HepG2 (cell line): ENCODE data around the gene JADE3. TPM values are rescaled to one million over a fixed set of nuclear protein-coding genes. Genes with fewer than 3 reads are reported as not detected.

Experiments
- ATAC-seq: fragments of 200-7000 bp; cut with Tn5 transposase; 3 replicates; pipeline ENCODE4 v1.9.1; 2020; ENCODE audit warnings: mild to moderate bottlenecking, moderate library complexity
- BruUV-seq: library from RNA; stranded (reverse); fragments of 400-500 nt; replicated peaks from 2 replicates; lab custom pipeline; 2021; lab: Mats Ljungman, UMichigan
- CTCF ChIA-PET: fragments of 300-600 bp; formaldehyde crosslinking; extraction: SDS; loops from one replicate; lab custom pipeline; 2021; ENCODE audit warnings: low total read pairs, inconsistent platforms, low intra/inter-chr PET ratio; lab: Yijun Ruan, JAX
- POLR2A ChIA-PET: fragments of 350-600 bp; sonication (Branson Sonifier 250); formaldehyde crosslinking; loops from one replicate; lab custom pipeline; 2020; ENCODE audit warnings: antibody characterized with exemption, inconsistent platforms; lab: Yijun Ruan, JAX
- DNase-seq: peaks from one replicate; pipeline ENCODE4 v3.0.0-alpha.2; 2015; ENCODE audit warnings: low spot score
- FAIRE-seq: peaks from 3 replicates; lab custom pipeline; 2011; peaks lifted over from hg19 to GRCh38; lab: Jason Lieb, UNC
- H2AFZ ChIP-seq: one replicate; pipeline ENCODE4 v1.6.1; 2011; ENCODE audit warnings: low read length, inconsistent platforms
- H3K27ac ChIP-seq: fragments of 300-600 bp; 3 replicates; pipeline ENCODE4 v1.8.0; 2011; ENCODE audit warnings: mixed run types, mild to moderate bottlenecking, mixed read lengths, low read length, inconsistent platforms; ENCODE audit not compliant: insufficient read depth; ENCODE audit errors: extremely low read length
- H3K27me3 ChIP-seq, 2 experiments: fragments of 200-600 bp in 1 of 2; 2 replicates in 1 of 2; 3 replicates in 1 of 2; pipeline versions ENCODE4 v1.6.0 to v1.8.0; 2011; ENCODE audit warnings: low read length in 2 of 2, mild to moderate bottlenecking in 2 of 2, moderate library complexity in 2 of 2, inconsistent platforms in 1 of 2; ENCODE audit not compliant: insufficient read depth in 2 of 2, control insufficient read depth in 1 of 2
- H3K36me3 ChIP-seq, 2 experiments: fragments of 200-600 bp in 1 of 2; replicated peaks in 1 of 2; 2 replicates in 1 of 2; 3 replicates in 1 of 2; pipeline versions ENCODE4 v1.5.1 to v1.8.0; 2011; ENCODE audit warnings: low read length in 2 of 2, inconsistent platforms in 1 of 2; ENCODE audit not compliant: insufficient read depth in 2 of 2, control insufficient read depth in 1 of 2
- H3K4me1 ChIP-seq: 2 replicates; pipeline ENCODE4 v1.5.1; 2012; ENCODE audit warnings: low read length, inconsistent platforms; ENCODE audit not compliant: insufficient read depth
- H3K4me2 ChIP-seq: 2 replicates; pipeline ENCODE4 v1.6.0; 2011; ENCODE audit warnings: low read depth, low read length, inconsistent platforms
- H3K4me3 ChIP-seq, 3 experiments: fragments of 200-600 bp in 1 of 3; sonication (generic), shearing (Covaris generic) in 1 of 3; replicated peaks in 1 of 3; 2 replicates each; pipeline ENCODE4 v1.5.1; 2011 to 2016; ENCODE audit warnings: low read length in 3 of 3, inconsistent platforms in 2 of 3, low read depth in 2 of 3, mild to moderate bottlenecking in 2 of 3, control low read depth in 1 of 3, mixed read lengths in 1 of 3; ENCODE audit not compliant: insufficient read depth in 1 of 3
- H3K79me2 ChIP-seq: one replicate; pipeline ENCODE4 v1.6.1; 2011; ENCODE audit warnings: low read length, inconsistent platforms; ENCODE audit not compliant: insufficient read depth
- H3K9ac ChIP-seq: 2 replicates; pipeline ENCODE4 v1.6.0; 2011; ENCODE audit warnings: mild to moderate bottlenecking, low read depth, low read length, inconsistent platforms; ENCODE audit not compliant: insufficient read depth
- H3K9me3 ChIP-seq: 2 replicates; pipeline ENCODE4 v1.5.1; 2012; ENCODE audit warnings: mild to moderate bottlenecking, low read length
- H4K20me1 ChIP-seq: 2 replicates; pipeline ENCODE4 v1.6.0; 2011; ENCODE audit warnings: inconsistent platforms, mild to moderate bottlenecking, low read length, moderate library complexity; ENCODE audit not compliant: insufficient read depth
- BRCA1 ChIP-seq: sonication (generic); formaldehyde crosslinking; IDR thresholded peaks from 2 replicates; pipeline ENCODE4 v1.4.0; 2020; ENCODE audit warnings: missing genetic modification reagents
- CAMTA2 ChIP-seq: sonication (generic); formaldehyde crosslinking; IDR thresholded peaks from 2 replicates; pipeline ENCODE4 v1.4.0; 2020; ENCODE audit warnings: mild to moderate bottlenecking, missing genetic modification reagents, borderline replicate concordance
- CENPBD1 ChIP-seq: sonication (generic); formaldehyde crosslinking; IDR thresholded peaks from 2 replicates; pipeline ENCODE4 v1.8.0; 2022; ENCODE audit warnings: missing genetic modification reagents, low read depth, mild to moderate bottlenecking, borderline replicate concordance
- KDM1A ChIP-seq: IDR thresholded peaks from 2 replicates; pipeline ENCODE4 v1.6.1; 2016; ENCODE audit warnings: missing compliant biosample characterization
- LBX2 ChIP-seq: sonication (generic); formaldehyde crosslinking; IDR thresholded peaks from 2 replicates; pipeline ENCODE4 v1.5.0; 2020; ENCODE audit warnings: missing genetic modification reagents, mild to moderate bottlenecking, borderline replicate concordance
- NFIB ChIP-seq: sonication (generic); formaldehyde crosslinking; IDR thresholded peaks from 2 replicates; pipeline ENCODE4 v1.9.0; 2021; ENCODE audit warnings: missing genetic modification reagents, mild to moderate bottlenecking, borderline replicate concordance
- PAF1 ChIP-seq: IDR thresholded peaks from 2 replicates; pipeline ENCODE4 v1.6.1; 2016; ENCODE audit warnings: missing genetic modification reagents, missing compliant biosample characterization
- PITX1 ChIP-seq: sonication (generic); formaldehyde crosslinking; IDR thresholded peaks from 2 replicates; pipeline ENCODE4 v1.5.1; 2020; ENCODE audit warnings: mild to moderate bottlenecking, missing genetic modification reagents
- SP140L ChIP-seq: sonication (generic); formaldehyde crosslinking; IDR thresholded peaks from 2 replicates; pipeline ENCODE4 v1.4.0; 2020; ENCODE audit warnings: missing genetic modification reagents, borderline replicate concordance
- TARDBP ChIP-seq: sonication (generic); formaldehyde crosslinking; IDR thresholded peaks from 2 replicates; pipeline ENCODE4 v1.8.0; 2022; ENCODE audit warnings: mild to moderate bottlenecking, missing genetic modification reagents
- ZC3H13 ChIP-seq: sonication (generic); formaldehyde crosslinking; IDR thresholded peaks from 2 replicates; pipeline ENCODE4 v1.8.1; 2023; ENCODE audit warnings: mild to moderate bottlenecking, missing genetic modification reagents, moderate library complexity
- ZFP82 ChIP-seq: sonication (generic); formaldehyde crosslinking; IDR thresholded peaks from 2 replicates; pipeline ENCODE4 v1.5.1; 2020; ENCODE audit warnings: mild to moderate bottlenecking, missing genetic modification reagents, borderline replicate concordance
- ZFP91 ChIP-seq: sonication (generic); formaldehyde crosslinking; IDR thresholded peaks from 2 replicates; pipeline ENCODE4 v1.9.0; 2022; ENCODE audit warnings: missing genetic modification reagents, mild to moderate bottlenecking, borderline replicate concordance
- ZNF101 ChIP-seq: sonication (generic); formaldehyde crosslinking; IDR thresholded peaks from 2 replicates; pipeline ENCODE4 v1.4.0; 2020; ENCODE audit warnings: mild to moderate bottlenecking, low read depth, missing genetic modification reagents, borderline replicate concordance
- ZNF180 ChIP-seq: sonication (generic); formaldehyde crosslinking; IDR thresholded peaks from 2 replicates; pipeline ENCODE4 v1.4.0; 2020; ENCODE audit warnings: low read depth, missing genetic modification reagents, borderline replicate concordance
- ZNF431 ChIP-seq: sonication (generic); formaldehyde crosslinking; IDR thresholded peaks from 2 replicates; pipeline ENCODE4 v1.9.0; 2022; ENCODE audit warnings: missing genetic modification reagents, low read depth, mild to moderate bottlenecking, borderline replicate concordance
- ZNF550 ChIP-seq: sonication (generic); formaldehyde crosslinking; IDR thresholded peaks from 2 replicates; pipeline ENCODE4 v1.4.0; 2020; ENCODE audit warnings: mild to moderate bottlenecking, missing genetic modification reagents, borderline replicate concordance
- ZNF672 ChIP-seq: sonication (generic); formaldehyde crosslinking; IDR thresholded peaks from 2 replicates; pipeline ENCODE4 v1.8.1; 2022; ENCODE audit warnings: missing genetic modification reagents
- ZNF720 ChIP-seq: sonication (generic); formaldehyde crosslinking; IDR thresholded peaks from 2 replicates; pipeline ENCODE4 v1.4.0; 2020; ENCODE audit warnings: missing genetic modification reagents
- ZXDC ChIP-seq: sonication (generic); formaldehyde crosslinking; IDR thresholded peaks from 2 replicates; pipeline ENCODE4 v1.5.0; 2020; ENCODE audit warnings: mild to moderate bottlenecking, missing genetic modification reagents
- WGBS: methylation state at CpG from one replicate; pipeline ENCODE4 v1.1.6; 2017; ENCODE audit warnings: low lambda C conversion rate; 5-methylcytosine and 5-hydroxymethylcytosine counted together
- in situ Hi-C: cut with HindIII; loops from 2 replicates; pipeline ENCODE4 v1.10.0; 2017; ENCODE audit warnings: low pct_unique_long_range_greater_than_20kb; ENCODE audit not compliant: extremely low pct_ligation_motif_present
- intact Hi-C: fragments of 100-400 bp; cut with micrococcal nuclease; formaldehyde crosslinking; loops from one replicate; pipeline ENCODE4 v1.10.0; 2022; ENCODE audit not compliant: unreplicated experiment
- polyA plus RNA-seq, 8 experiments: library from polyadenylated mRNA; depleted of rRNA in 3 of 8; stranded (reverse) in 7 of 8; unstranded in 1 of 8; fragments of >200 nt; fragmentation: Illumina TruSeq in 4 of 8; extraction: Trizol in 4 of 8; gene quantifications; 2 replicates each; pipeline versions ENCODE4 v1.2.1 to v1.2.3, GENCODE V29; 2011 to 2016; ENCODE audit warnings: low read depth in 4 of 8, missing spikeins in 1 of 8, mixed read lengths in 1 of 8; ENCODE audit not compliant: insufficient read depth in 1 of 8
- total RNA-seq, 5 experiments: library from RNA; depleted of rRNA; stranded (reverse); fragments of >200 nt; fragmentation: Illumina TruSeq; extraction: Trizol; gene quantifications; 2 replicates each; pipeline ENCODE4 v1.2.3, GENCODE V29; 2016; ENCODE audit warnings: low read depth in 1 of 5

Gene JADE3
- total and polyA plus RNA-seq, 2 of the 13 experiments (the other 11 are each of a cell fraction or from before 2014, with no cell fraction given), result 7.7 to 7.8 TPM

GRCh38 chrX:46864606-46865005 lies 47.6 kb upstream of the JADE3 start:
- POLR2A ChIA-PET, result no interaction called here
- H3K79me2 ChIP-seq, result no peaks in the 10 kb centered on the region
- ATAC-seq, result no peak
- FAIRE-seq, result no peak
- no peak overlapping the region for H3K4me3 ChIP-seq
- intact Hi-C loops (no loop called here), in situ Hi-C loops (no loop called here)
- no peak overlapping the region for H2AFZ ChIP-seq
- BruUV-seq, result no TSS peak
- no peak overlapping the region for H3K27ac ChIP-seq
- H3K4me1 ChIP-seq, result 0 out of 2 replicates have a peak, but pooled peaks cover 7% of the 10 kb centered on the region
- no peaks in the 10 kb centered on the region for H4K20me1 ChIP-seq
- WGBS, result 100% methylated on average over 2 of the region's 2 CpGs
- CTCF ChIA-PET, result no interaction called here
- DNase-seq, result no peak
- H3K9me3 ChIP-seq, result no peaks in the 10 kb centered on the region
- TF ChIP-seq ZNF101 (CRISPR knock-in tag) (no peak), ZC3H13 (CRISPR knock-in tag) (no peak), ZNF180 (CRISPR knock-in tag) (no peak), LBX2 (CRISPR knock-in tag) (no peak), PAF1 (CRISPR knock-in tag) (no peak), CENPBD1 (CRISPR knock-in tag) (no peak), BRCA1 (CRISPR knock-in tag) (no peak), ZFP91 (CRISPR knock-in tag) (no peak), ZNF550 (CRISPR knock-in tag) (no peak), ZNF672 (no peak), KDM1A (CRISPR knock-in tag) (no peak), ZXDC (CRISPR knock-in tag) (no peak), ZFP82 (CRISPR knock-in tag) (no peak), PITX1 (CRISPR knock-in tag) (no peak), CAMTA2 (CRISPR knock-in tag) (no peak), SP140L (CRISPR knock-in tag) (no peak), NFIB (no peak), TARDBP (CRISPR knock-in tag) (no peak), ZNF720 (CRISPR knock-in tag) (no peak), ZNF431 (no peak)
- H3K9ac ChIP-seq, result no peak overlapping the region
- no peaks in the 10 kb centered on the region for H3K27me3 ChIP-seq
- H3K4me2 ChIP-seq, result no peak overlapping the region
- no peaks in the 10 kb centered on the region for H3K36me3 ChIP-seq
